Liver (tissue), 9 donors: ENCODE results near the gene ZNF438. TPM values are rescaled to one million over a fixed set of nuclear protein-coding genes. Genes with fewer than 3 reads are reported as not detected.

Source experiments
- DNase-seq: peaks from one replicate; pipeline ENCODE4 v3.0.0-alpha.2; 2017; ENCODE audit warnings: low spot score
- H3K27ac ChIP-seq, 2 donors: one replicate each; pipeline ENCODE4 v1.7.0; 2013; ENCODE audit warnings: inconsistent platforms in 2 of 2, low read length in 2 of 2, control low read depth in 1 of 2, low read depth in 1 of 2, mild to moderate bottlenecking in 1 of 2
- H3K27me3 ChIP-seq, 4 donors: one replicate each; pipeline versions ENCODE4 v1.6.1 to v1.7.0; 2013; ENCODE audit warnings: low read length in 3 of 4, inconsistent platforms in 1 of 4, mild to moderate bottlenecking in 1 of 4, moderate library complexity in 1 of 4; ENCODE audit not compliant: control insufficient read depth in 4 of 4, insufficient read depth in 4 of 4
- H3K36me3 ChIP-seq, 4 donors: one replicate each; pipeline versions ENCODE4 v1.6.1 to v1.7.0; 2013; ENCODE audit warnings: low read length in 3 of 4, mild to moderate bottlenecking in 3 of 4, low read depth in 1 of 4, moderate library complexity in 1 of 4; ENCODE audit not compliant: control insufficient read depth in 4 of 4, insufficient read depth in 3 of 4
- H3K4me1 ChIP-seq, 4 donors: one replicate each; pipeline versions ENCODE4 v1.6.1 to v1.7.0; 2013; ENCODE audit warnings: low read length in 3 of 4, mild to moderate bottlenecking in 3 of 4, moderate library complexity in 1 of 4; ENCODE audit not compliant: control insufficient read depth in 4 of 4, insufficient read depth in 4 of 4
- H3K4me3 ChIP-seq, 3 donors: one replicate each; pipeline versions ENCODE4 v1.6.1 to v1.7.0; 2013; ENCODE audit warnings: low read length in 3 of 3, control low read depth in 1 of 3, low read depth in 1 of 3, mild to moderate bottlenecking in 1 of 3
- H3K9ac ChIP-seq, 2 donors: one replicate each; pipeline ENCODE4 v1.7.0; 2013; ENCODE audit warnings: low read length in 2 of 2, mild to moderate bottlenecking in 2 of 2, moderate library complexity in 2 of 2, control low read depth in 1 of 2, low read depth in 1 of 2
- H3K9me3 ChIP-seq, 4 donors: one replicate each; pipeline versions ENCODE4 v1.6.1 to v1.7.0; 2013; ENCODE audit warnings: low read length in 3 of 4; ENCODE audit not compliant: control insufficient read depth in 4 of 4
- EGR1 ChIP-seq, 2 donors: IDR thresholded peaks; 2 replicates each; pipeline ENCODE4 v1.6.1; 2016 to 2018; ENCODE audit warnings: antibody characterized with exemption in 2 of 2, low read depth in 2 of 2
- FOXA1 ChIP-seq: IDR thresholded peaks from 2 replicates; pipeline ENCODE4 v1.6.1; 2016; ENCODE audit warnings: antibody characterized with exemption
- FOXA2 ChIP-seq: IDR thresholded peaks from 2 replicates; pipeline ENCODE4 v1.6.1; 2016; ENCODE audit warnings: antibody characterized with exemption
- GABPA ChIP-seq, 2 donors: IDR thresholded peaks in 1 of 2; conservative IDR thresholded peaks in 1 of 2; 2 replicates each; pipeline ENCODE4 v1.6.1; 2016; ENCODE audit warnings: antibody characterized with exemption in 2 of 2, mild to moderate bottlenecking in 1 of 2, moderate library complexity in 1 of 2
- HNF4A ChIP-seq, 2 donors: conservative IDR thresholded peaks; 2 replicates each; pipeline ENCODE4 v1.6.1; 2016; ENCODE audit warnings: antibody characterized with exemption in 2 of 2, mild to moderate bottlenecking in 2 of 2
- HNF4G ChIP-seq: IDR thresholded peaks from 2 replicates; pipeline ENCODE4 v1.6.1; 2016; ENCODE audit warnings: antibody characterized with exemption
- JUND ChIP-seq, 2 donors: IDR thresholded peaks; 2 replicates each; pipeline ENCODE4 v1.6.1; 2016; ENCODE audit warnings: antibody characterized with exemption in 2 of 2
- MAX ChIP-seq: IDR thresholded peaks from 2 replicates; pipeline ENCODE4 v1.6.1; 2016; ENCODE audit warnings: antibody characterized with exemption
- NR2F2 ChIP-seq: IDR thresholded peaks from 2 replicates; pipeline ENCODE4 v1.6.1; 2016; ENCODE audit warnings: antibody characterized with exemption
- RXRA ChIP-seq, 2 donors: IDR thresholded peaks; 2 replicates each; pipeline ENCODE4 v1.6.1; 2017 to 2018; ENCODE audit warnings: antibody characterized with exemption in 2 of 2, mild to moderate bottlenecking in 1 of 2
- SP1 ChIP-seq: IDR thresholded peaks from 2 replicates; pipeline ENCODE4 v1.6.1; 2018; ENCODE audit warnings: antibody characterized with exemption, mild to moderate bottlenecking
- YY1 ChIP-seq: IDR thresholded peaks from 2 replicates; pipeline ENCODE4 v1.6.1; 2016; ENCODE audit warnings: antibody characterized with exemption, mild to moderate bottlenecking
- ZBTB33 ChIP-seq: IDR thresholded peaks from 2 replicates; pipeline ENCODE4 v1.6.1; 2016; ENCODE audit warnings: antibody characterized with exemption
- WGBS: extraction: QIAGEN DNeasy Blood & Tissue Kit; methylation state at CpG from one replicate; pipeline ENCODE4 v1.1.7; 2013; 5-methylcytosine and 5-hydroxymethylcytosine counted together
- polyA plus RNA-seq, 2 donors: library from polyadenylated mRNA; stranded (reverse) in 1 of 2; unstranded in 1 of 2; fragments of 200-250 nt in 1 of 2; fragments of >200 nt in 1 of 2; fragmentation: Nextera tagmentation in 1 of 2; extraction: Ambion mirVana in 1 of 2; gene quantifications; one replicate each; pipeline versions ENCODE4 v1.2.1 to v1.2.3, GENCODE V29; 2013 to 2015
- total RNA-seq, 2 donors: library from RNA; depleted of rRNA; stranded (reverse); fragments of >200 nt; gene quantifications; one replicate each; pipeline ENCODE4 v1.2.3, GENCODE V29; 2014
- TF ChIP-seq, protein P1 (sequence below): IDR thresholded peaks from 2 replicates; pipeline ENCODE4 v1.6.1; 2016; ENCODE audit warnings: antibody characterized with exemption, mild to moderate bottlenecking
- TF ChIP-seq, protein P2 (sequence below): IDR thresholded peaks from 2 replicates; pipeline ENCODE4 v1.6.1; 2016; ENCODE audit warnings: antibody characterized with exemption
- donor health status: healthy.
- donor health status: healthy.
- donor health status: healthy.
- donor health status: healthy.
- donor health status: healthy.

The ZNF438 gene
- total and polyA plus RNA-seq, 4 donors = 1.9 to 2.9 (median 2.2) TPM

- Histone ChIP-seq H3K36me3 (no peaks in the 10 kb centered on the region), H3K4me3 (no peak overlapping the region), H3K9ac (no peak overlapping the region), H3K9me3 (no peaks in the 10 kb centered on the region), H3K4me1 (no peaks in the 10 kb centered on the region), H3K27me3 (no peaks in the 10 kb centered on the region), H3K27ac (no peak overlapping the region)
- no peak for DNase-seq
- no peak for TF ChIP-seq MAX
- no peak for TF ChIP-seq YY1
- 77% methylated on average over 2 of the region's 2 CpGs for WGBS
Observed at GRCh38 chr10:31072451-31072850, 40.8 kb upstream of the ZNF438 start.

- H3K4me1 ChIP-seq = no peaks in the 10 kb centered on the region
- no peak overlapping the region for H3K4me3 ChIP-seq
- no peaks in the 10 kb centered on the region for H3K9me3 ChIP-seq
- H3K27ac ChIP-seq = no peak overlapping the region
- H3K36me3 ChIP-seq = no peaks in the 10 kb centered on the region
- no peak overlapping the region for H3K9ac ChIP-seq
- no peak for DNase-seq
- 76% methylated on average over 6 of the region's 6 CpGs for WGBS
- no peaks in the 10 kb centered on the region for H3K27me3 ChIP-seq
- no peak for TF ChIP-seq SP1
- no peak for TF ChIP-seq GABPA (IDR thresholded peaks at IDR 0.05 in 1 of 2, conservative IDR thresholded peaks at IDR 0.05 in 1 of 2)
- TF ChIP-seq HNF4A (conservative IDR thresholded peaks at IDR 0.05) = no peak
- TF ChIP-seq FOXA2 = no peak
- no peak for TF ChIP-seq RXRA (IDR thresholded peaks at IDR 0.05)
- TF ChIP-seq, protein P1, sequence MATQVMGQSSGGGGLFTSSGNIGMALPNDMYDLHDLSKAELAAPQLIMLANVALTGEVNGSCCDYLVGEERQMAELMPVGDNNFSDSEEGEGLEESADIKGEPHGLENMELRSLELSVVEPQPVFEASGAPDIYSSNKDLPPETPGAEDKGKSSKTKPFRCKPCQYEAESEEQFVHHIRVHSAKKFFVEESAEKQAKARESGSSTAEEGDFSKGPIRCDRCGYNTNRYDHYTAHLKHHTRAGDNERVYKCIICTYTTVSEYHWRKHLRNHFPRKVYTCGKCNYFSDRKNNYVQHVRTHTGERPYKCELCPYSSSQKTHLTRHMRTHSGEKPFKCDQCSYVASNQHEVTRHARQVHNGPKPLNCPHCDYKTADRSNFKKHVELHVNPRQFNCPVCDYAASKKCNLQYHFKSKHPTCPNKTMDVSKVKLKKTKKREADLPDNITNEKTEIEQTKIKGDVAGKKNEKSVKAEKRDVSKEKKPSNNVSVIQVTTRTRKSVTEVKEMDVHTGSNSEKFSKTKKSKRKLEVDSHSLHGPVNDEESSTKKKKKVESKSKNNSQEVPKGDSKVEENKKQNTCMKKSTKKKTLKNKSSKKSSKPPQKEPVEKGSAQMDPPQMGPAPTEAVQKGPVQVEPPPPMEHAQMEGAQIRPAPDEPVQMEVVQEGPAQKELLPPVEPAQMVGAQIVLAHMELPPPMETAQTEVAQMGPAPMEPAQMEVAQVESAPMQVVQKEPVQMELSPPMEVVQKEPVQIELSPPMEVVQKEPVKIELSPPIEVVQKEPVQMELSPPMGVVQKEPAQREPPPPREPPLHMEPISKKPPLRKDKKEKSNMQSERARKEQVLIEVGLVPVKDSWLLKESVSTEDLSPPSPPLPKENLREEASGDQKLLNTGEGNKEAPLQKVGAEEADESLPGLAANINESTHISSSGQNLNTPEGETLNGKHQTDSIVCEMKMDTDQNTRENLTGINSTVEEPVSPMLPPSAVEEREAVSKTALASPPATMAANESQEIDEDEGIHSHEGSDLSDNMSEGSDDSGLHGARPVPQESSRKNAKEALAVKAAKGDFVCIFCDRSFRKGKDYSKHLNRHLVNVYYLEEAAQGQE = no peak
- TF ChIP-seq FOXA1 = no peak
- TF ChIP-seq, protein P2, sequence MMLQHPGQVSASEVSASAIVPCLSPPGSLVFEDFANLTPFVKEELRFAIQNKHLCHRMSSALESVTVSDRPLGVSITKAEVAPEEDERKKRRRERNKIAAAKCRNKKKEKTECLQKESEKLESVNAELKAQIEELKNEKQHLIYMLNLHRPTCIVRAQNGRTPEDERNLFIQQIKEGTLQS = no peak
- TF ChIP-seq HNF4G = no peak
- TF ChIP-seq ZBTB33 = no peak
- TF ChIP-seq JUND (IDR thresholded peaks at IDR 0.05) = no peak
- no peak for TF ChIP-seq EGR1 (IDR thresholded peaks at IDR 0.05; ENCODE audit: low read depth in 2 of 2)
- TF ChIP-seq NR2F2 = no peak
Observed at GRCh38 chr10:31071232-31072005, 39.8 kb upstream of the ZNF438 start.
